GM19455 (cell line): ENCODE measurements around the gene ARFGEF3.
"Not testable (repeated sequence)": the region's sequence is repeated elsewhere in the genome, so short reads cannot be mapped to it uniquely, and the experiment has no call there.

Source experiments
- ATAC-seq: cut with Tn5 transposase; IDR thresholded peaks from one replicate; pipeline ENCODE4 v1.9.1; 2021; ENCODE audit not compliant: unreplicated experiment

ARFGEF3 gene

DNA sequence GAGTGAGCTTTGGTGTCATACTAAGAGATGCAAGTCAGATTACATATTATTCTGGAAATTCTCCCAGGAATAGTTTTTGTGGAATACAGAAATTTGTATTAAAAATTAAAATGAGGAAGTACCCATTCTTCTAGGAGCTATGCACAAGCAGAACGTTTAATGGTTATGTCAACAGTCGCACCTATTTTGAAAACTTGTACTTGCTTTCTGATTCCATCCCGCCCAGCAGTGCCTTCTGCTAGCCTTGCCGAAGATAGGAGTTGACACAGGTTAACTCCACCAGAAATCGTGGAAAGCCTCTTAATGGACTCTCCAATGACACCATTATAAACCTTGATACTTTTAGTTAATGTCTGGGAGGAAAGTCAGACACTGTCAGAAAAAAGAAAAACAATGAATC is 49.9 kb downstream of the ARFGEF3 start:
- no peak for ATAC-seq

DNA sequence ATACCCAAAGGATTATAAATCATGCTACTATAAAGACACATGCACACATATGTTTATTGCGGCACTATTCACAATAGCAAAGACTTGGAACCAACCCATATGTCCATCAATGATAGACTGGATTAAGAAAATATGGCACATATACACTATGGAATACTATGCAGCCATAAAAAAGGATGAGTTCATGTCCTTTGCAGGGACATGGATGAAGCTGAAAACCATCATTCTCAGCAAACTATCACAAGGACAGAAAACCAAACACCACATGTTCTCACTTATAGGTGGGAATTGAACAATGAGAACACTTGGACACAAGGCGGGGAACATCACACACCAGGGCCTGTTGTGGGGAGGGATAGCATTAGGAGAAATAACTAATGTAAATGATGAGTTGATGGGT is 50.8 kb downstream of the ARFGEF3 start:
- not testable (repeated sequence) for ATAC-seq

DNA sequence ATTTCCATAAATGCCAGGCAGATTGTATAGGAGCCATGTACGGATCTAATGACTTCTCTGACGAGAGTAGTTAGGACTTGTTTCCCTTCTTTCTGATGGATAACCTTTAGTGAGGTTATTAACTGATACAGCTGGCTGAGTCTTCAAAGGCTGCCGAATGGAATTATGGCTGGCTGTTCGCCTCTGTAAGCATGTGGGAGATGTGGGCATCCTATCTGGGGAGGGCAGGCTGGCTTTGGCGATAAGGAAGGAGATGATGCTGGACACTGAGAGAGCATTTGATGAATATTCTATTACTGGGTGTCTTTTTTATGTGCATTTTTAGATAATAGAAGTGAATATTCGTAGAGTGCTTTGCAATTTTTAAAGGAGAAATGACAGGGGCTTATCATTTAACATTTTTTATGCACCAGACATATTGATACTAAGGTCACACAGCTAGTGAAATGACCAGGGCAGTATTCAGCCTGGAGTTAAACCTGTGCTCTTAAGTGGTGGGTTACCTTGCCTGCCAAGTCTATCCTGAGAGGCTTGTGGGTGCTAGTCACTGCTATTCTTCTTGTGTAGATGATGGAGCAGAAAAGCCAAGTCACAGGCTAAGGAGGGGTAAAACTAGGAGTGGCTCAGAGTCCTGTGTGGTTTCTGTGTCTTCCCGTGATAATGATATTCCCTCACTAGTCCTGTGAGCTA is 53.5 kb downstream of the ARFGEF3 start:
- no peak for ATAC-seq

DNA sequence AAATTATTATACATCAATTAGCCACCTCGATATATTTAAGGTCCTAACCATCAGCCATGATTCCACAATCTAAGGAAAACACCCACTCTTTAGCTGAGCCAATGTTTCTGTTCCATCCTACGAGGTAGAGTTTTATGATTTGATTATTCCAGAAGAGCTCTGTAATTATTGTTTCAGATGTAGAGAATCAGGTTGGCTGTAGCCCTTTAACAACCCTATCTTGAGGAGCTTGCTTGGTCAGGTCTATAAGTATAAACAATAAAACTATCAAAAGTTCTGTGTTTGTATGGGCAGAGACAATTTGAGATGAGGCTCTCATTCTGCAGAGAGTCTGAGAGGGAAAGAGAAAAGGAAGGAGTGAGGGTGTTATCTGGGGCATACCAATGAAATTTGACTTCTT is 56.7 kb downstream of the ARFGEF3 start, which contains the start of gene PBOV1:
TSS of gene PBOV1 (minus strand) at position 43 of the 400 bp plus-strand sequence. CDS start 96 bp downstream, outside the sequence.
- ATAC-seq = no peak

DNA sequence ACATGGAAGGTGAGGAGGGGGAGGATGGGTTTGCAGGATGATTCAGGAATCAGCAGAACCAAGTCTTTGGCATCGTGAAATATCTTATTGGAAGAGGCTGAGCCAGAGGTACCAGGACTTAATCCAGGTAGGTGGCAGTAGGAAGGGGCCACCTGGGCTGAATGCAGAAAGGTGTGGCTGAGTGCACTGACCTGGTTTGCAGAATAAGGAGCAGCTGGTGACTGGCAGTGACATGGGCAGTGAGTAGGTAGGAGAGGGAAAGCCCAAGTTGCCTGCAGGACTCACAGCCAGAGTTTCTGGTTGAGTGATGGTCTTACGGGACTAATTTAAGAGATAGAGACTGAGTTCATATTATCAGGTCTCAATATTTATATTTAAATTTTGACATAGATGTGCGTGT is 57.7 kb downstream of the ARFGEF3 start:
- ATAC-seq = no peak

DNA sequence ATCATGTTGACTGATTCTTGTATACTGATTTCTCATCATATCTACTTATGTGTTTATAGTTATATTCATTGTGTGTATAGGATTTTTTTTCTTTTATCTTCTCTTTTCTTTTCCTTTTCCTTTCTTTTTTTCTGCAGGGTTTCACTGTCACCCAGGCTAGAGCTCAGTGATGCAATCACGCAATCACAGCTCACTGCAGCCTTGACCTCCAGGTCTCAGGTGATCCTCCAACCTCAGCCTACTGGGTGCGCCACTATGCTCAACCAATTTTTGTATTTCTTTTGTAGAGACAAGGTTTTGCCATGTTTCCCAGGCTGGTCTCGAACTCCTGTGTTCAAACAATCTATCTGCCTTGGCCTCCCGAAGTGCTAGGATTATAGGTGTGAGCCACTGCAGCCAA is 58.2 kb downstream of the ARFGEF3 start:
- ATAC-seq = no peak

DNA sequence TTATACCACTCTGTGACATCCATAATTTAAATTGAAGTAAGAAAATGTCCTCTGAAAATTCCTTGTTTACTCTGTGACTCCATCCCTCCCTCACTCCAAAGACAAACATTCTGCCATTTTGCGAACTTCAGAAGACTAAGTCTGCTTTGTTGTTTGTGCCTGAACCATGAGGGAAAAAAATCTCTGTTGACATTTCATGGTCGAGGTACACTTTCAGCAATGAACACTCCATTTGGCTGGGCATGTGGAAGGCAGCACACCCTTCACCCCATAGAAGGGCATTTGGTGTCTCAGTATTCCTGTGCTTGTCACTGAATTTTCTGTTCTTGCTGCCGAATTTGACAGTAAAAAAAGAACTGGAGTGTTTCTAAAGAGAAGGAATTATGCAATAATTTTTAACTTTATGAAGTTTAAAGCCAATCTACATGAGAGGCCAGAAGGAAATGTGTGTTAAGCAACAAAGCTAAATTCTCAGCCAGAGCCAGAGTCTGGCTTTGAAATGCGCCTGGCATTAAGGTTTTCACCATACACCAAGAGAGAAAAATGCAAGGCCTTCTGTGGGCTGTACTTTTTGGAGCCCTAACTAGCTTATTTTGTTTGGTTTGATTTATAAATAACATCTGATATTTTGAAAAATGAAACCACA is 61.3 kb downstream of the ARFGEF3 start:
- no peak for ATAC-seq

DNA sequence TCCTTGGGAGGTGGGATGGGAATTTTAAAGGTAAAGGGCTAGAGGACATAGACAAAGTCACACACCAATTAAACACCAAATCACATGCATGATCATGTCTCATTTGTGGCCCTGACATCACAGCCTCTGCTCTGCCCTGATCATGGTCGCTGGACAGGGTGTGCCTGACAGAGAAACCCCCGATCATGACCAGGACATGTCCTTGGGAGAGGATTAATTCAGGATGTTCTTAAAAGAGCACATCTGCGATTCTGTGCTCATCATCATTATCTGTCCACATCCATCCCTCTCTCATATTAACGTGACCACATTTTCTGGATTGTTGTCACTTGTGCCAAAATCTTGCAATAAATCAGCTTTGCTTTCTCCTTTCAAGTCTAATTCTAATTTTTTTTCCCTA is 64.2 kb downstream of the ARFGEF3 start:
- ATAC-seq = no peak

DNA sequence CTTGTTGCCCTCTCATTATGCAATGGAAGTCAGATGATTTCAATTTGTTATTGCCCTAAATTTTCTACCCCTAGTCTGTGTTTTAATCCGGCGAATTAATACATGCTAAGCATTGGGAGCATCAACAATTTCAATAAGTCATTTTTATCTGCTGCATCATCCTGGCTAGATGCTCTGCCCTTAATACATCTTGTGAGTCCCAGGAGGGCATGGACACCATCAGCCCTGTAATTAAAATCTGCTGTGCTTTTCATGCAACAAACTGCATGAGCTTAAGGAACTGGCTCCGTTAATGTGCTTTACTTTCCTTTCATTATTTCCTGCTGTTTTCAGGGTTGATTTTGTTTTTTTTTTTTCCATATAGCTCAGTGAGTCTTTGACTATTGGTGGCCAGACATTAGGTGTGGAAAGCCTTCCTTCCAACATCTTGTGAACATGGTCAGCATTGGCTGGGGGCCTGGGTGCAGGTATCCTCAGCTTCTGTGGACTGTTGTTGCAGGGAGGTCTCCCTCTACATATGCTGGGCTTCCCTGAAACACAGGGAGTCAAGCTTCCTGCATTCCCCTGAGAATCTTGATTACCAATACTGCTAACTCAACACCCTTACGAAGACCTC is 65.1 kb downstream of the ARFGEF3 start:
- ATAC-seq = no peak

DNA sequence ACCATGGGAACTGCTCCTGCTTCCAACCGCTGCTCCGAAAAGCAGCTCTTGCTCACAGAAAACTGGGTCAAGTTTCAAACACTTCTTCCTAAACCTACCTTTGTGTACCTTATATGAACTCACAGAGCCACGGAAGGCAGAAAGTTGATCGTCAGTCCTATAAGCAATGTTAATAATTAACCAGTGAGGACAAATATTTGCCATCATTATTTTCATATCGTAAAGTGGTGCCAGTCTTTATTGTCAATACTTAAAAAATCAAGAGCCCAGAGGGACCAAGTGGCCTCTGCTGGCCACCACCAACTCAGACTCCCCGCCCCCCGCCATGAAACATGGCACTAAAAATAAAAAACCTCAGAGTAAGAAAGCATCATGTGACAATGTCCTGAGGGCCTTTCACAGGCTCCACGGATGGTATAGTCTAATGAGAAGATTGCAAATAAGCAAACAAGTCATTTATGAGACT is 65.6 kb downstream of the ARFGEF3 start:
- ATAC-seq = no peak

DNA sequence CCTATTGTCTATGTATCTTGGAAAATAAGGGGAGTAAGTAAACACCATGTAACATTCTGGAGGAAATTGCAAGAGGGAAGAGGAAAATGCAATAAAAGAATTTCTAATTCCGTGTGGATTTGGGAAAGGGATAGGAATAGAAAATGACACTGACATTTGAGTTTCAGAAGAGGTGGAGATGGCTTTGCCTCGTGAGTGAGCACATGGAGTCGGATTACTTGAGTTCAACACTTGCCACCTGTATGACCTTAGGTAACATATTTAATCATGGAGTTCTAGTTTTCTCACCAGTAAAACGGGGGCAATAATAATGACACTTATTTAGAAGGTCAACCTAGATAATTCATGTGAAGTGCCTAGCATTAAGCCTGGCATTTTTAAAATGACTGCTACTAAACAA is 67.3 kb downstream of the ARFGEF3 start:
- no peak for ATAC-seq

DNA sequence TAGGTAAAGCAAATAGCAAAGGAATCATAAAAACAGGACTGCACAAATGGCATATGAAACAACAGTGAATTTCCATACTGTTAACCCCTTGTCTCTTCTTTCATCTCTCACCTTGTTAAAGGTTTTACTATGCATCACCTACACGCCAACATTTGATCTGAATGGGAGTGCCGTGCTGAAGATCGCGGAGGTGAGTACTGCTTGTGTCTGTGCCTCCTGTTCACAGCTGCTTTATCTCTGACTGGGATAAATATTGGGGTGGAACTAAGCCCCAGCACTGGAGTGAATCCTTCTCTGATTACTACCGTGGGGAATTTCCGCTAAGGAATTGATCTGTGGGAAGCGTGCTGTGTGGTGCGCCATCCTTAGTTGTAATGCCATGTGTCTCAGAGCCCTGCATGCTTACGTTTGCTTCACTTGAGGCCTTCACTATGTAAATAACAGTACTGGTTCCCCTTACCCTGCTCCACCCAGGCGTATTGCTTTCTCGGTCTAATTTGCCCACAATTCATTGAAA is 68.0 kb downstream of the ARFGEF3 start:
- ATAC-seq = no peak

DNA sequence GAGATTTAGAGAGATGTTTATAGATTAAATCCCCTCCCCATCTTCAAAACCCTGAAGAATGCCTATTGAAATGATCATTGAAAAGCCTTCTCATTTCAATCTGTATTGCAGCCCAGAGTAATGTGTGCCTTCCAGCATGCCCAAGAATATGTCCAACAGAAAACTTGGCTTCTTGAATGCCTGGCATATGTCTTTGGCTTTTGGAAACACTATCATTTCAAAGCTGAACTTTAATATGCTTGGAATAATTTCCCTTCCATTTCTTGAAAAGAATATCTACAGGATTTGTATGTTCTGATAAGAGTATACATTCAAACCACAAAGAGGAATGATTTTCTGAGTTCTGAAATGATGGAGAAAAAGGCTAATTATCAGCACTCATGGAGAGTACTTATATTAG is 68.5 kb downstream of the ARFGEF3 start:
- ATAC-seq = no peak

DNA sequence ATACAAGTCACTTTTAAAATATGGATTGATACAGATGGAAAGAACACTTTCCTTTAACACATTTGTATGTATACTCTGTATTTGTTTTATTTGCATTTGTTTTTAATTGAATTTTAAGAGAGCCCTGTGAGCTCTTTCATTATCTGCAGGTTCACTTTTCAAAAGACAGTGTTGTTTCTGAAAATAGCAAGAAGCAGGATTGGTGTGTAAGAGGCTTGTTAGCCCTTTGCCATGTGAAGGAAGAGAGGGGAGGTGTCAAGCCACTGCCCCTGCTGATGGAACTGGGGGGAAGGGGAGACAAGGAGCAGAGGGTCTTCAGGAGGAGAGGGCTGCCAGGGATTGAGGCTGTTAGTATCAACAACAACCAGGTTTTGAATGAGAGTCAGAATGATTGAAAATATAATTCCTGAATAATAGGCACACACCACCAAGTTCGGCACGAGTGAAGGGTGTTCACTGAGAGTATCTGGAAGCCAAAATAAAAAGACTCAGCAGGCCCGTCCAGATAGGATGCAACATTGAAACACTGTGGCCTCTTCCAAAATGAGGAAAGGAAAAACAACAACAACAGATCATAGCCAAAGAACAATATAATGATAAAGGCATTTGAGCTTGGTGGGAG is 69.1 kb downstream of the ARFGEF3 start:
- ATAC-seq = no peak

DNA sequence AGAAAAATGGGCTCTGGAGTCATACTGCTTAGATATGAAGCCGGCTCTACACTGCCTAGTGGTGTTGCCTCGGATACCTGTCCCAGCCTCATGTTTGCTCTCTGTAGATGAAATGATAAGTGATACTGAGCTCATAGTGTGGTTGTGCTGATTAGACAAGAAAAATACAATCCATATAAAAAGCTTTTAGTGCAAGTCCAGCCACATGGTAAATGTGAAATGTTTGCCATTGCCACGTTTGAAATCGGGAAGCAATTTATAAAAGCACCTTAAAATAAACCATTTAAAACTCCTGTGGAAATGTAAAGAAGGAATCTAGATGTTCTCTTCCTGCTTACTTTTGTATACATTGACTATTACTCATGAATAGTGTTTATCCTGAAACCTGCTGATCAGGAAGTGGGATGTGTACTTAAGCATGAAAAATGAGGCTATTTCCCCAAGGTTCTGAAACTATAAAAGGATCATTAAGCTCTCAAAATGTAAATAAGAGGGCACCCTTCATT is 69.7 kb downstream of the ARFGEF3 start:
- no peak for ATAC-seq

DNA sequence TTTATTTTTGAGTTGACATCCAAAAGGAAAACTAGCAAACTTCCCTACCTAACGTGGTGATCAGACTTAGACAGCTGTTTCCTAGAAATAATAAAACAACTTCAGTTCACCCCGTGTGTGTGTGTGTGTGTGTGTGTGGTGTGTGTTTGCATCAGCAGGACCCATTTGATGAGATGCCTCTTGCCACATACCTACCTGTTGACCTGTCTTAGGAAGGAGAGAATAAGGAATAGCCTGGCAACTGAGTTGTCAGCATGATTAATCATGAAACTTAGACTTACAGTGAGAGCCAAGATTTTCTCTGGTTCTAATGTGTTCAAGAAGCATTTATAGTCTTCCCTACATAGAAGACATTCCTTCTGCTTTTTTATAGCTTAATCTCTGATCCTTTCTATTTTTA is 72.6 kb downstream of the ARFGEF3 start:
- no peak for ATAC-seq

DNA sequence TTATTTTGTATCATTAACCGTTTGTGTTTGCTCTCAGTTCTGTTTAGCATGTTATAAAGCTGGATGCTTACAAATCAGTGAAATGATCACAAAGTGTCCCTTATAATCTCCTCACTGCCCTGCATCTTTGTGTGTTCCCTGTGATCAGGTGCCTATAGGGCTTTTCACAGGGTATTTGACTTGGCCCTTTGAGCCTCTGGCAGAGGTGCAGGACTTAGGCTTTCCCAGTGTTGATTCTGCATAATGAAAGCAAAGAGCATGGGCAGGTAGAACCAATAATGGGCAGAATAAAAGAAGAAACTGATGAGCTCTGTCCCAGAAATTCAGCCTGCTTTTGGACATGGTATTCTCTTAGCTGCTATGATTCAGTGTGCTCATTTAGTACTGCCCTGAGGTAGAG is 73.5 kb downstream of the ARFGEF3 start:
- no peak for ATAC-seq

DNA sequence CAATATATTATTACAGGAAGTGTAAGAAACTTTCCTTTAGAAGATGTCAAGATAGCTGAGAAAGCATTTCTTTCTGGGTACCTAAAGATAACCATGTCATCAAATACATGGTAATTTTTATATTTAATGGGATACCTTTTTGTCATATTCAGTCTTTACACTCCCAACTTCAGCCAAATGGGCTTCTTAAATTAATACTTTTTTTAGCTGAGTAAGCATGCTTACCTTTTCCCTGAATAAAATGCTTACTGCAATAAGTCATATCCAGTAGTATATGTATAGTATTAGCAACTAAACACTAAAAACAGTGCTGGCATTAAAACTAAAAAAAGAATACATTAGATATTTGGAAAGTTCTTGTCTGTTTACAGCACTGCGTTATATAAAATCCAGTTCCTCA is 74.0 kb downstream of the ARFGEF3 start:
- no peak for ATAC-seq

DNA sequence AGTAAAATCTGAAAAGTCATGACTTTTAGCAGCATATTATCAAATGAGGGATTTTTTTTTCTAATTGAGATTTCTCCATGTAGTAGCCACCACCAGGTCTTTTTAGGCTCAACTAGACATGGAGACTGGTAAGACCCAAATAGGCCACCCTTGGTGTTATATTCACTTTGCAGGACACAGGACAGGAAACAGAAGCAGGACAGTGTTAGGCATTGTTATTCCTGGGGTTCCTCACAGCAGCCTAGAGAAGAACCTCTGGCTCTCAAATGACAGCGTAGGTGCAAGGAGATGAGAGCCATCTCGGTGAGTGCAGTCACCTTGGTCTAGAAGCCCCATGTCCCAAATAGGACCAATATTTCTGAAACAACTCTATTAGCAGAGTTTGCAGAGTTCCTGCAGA is 75.7 kb downstream of the ARFGEF3 start:
- ATAC-seq = no peak

DNA sequence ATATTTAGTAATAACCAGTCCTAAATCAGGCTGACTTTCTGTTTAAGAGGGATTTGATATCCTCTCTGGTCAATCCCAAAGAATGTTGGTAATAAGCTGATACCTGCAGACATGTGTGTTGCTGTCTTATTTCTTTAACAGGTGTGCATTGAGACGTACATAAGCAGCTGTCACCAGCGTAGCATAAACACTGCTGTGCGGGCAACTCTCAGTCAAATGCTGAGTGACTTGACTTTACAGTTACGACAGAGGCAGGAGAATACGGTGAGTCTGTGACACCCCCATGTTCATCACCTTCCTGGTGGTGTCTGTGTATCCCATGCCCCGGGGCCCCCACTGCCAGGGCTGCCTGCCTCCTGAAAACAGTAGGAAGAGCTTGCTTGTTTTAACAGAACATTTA is 76.6 kb downstream of the ARFGEF3 start:
- ATAC-seq = no peak

DNA sequence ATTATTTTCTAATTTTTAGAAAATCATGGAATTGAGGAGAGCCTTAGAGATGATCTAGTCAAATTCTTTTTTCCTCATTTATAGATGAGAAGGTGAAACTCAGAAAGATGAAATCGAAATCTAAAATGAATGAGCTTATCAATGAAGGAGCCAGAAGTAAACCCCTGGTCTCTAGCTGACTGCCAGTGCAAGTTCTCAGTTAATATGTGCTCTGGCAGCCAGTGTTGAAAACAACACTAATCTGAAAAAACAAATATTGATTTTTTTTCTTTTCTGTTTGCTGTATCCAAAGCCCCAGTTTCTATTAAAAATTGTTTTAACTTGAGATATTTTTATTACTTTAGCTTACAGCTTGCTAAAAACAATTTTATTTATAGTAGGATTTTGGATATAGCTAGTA is 78.0 kb downstream of the ARFGEF3 start:
- no peak for ATAC-seq
